Heart left ventricle (tissue), 16 donors: ENCODE data around the gene PLIN5. TPM values are rescaled to one million over a fixed set of nuclear protein-coding genes. Genes with fewer than 3 reads are reported as not detected.

Experiments used
- ATAC-seq, 4 donors: fragments of 200-7000 bp; cut with Tn5 transposase; one replicate each; pipeline ENCODE4 v1.9.1; 2020 to 2022; ENCODE audit warnings: moderate library complexity in 4 of 4, mild to moderate bottlenecking in 3 of 4, moderate number of reproducible peaks in 1 of 4
- DNase-seq, 5 donors: peaks; one replicate each; pipeline ENCODE4 v3.0.0-alpha.2; 2020
- H3K27ac ChIP-seq, 12 donors: fragments of 200-600 bp; sonication (generic) in 4 of 12; one replicate each; pipeline versions ENCODE4 v1.5.0 to v1.8.0; 2016 to 2022; ENCODE audit warnings: mild to moderate bottlenecking in 2 of 12
- H3K27me3 ChIP-seq, 9 donors: fragments of 200-600 bp; sonication (generic) in 2 of 9; one replicate each; pipeline versions ENCODE4 v1.5.1 to v1.8.0; 2016 to 2022; ENCODE audit warnings: mild to moderate bottlenecking in 3 of 9
- H3K36me3 ChIP-seq, 9 donors: fragments of 200-600 bp; sonication (generic) in 2 of 9; one replicate each; pipeline versions ENCODE4 v1.5.0 to v1.8.0; 2018 to 2022; ENCODE audit warnings: mild to moderate bottlenecking in 2 of 9
- H3K4me1 ChIP-seq, 12 donors: fragments of 200-600 bp; sonication (generic) in 4 of 12; one replicate each; pipeline versions ENCODE4 v1.5.0 to v1.8.0; 2016 to 2022; ENCODE audit warnings: mild to moderate bottlenecking in 3 of 12
- H3K4me3 ChIP-seq, 12 donors: fragments of 200-600 bp; sonication (generic) in 4 of 12; one replicate each; pipeline versions ENCODE4 v1.5.0 to v1.8.0; 2017 to 2022; ENCODE audit warnings: mild to moderate bottlenecking in 9 of 12, moderate library complexity in 4 of 12
- H3K9me3 ChIP-seq, 12 donors: fragments of 200-600 bp; sonication (generic) in 4 of 12; one replicate each; pipeline versions ENCODE4 v1.5.0 to v1.8.0; 2016 to 2022; ENCODE audit warnings: mild to moderate bottlenecking in 1 of 12
- POLR2A ChIP-seq, 2 donors: fragments of 450-650 bp; IDR thresholded peaks; one replicate each; pipeline ENCODE4 v1.6.1; 2017; ENCODE audit warnings: antibody characterized with exemption in 2 of 2, mild to moderate bottlenecking in 2 of 2, moderate library complexity in 2 of 2
- WGBS, 4 donors: extraction: QIAGEN DNeasy Blood & Tissue Kit in 2 of 4; methylation state at CpG; one replicate each; pipeline versions ENCODE4 v1.1.5 to v1.1.7; 2013 to 2018; 5-methylcytosine and 5-hydroxymethylcytosine counted together
- intact Hi-C, 10 donors: fragments of 100-400 bp; cut with DNase I; formaldehyde crosslinking; loops; one replicate each; pipeline versions ENCODE4 v1.11.1 to v1.14.2; 2022
- polyA plus RNA-seq, 2 donors: library from polyadenylated mRNA; stranded (reverse); fragments of 200-250 nt; gene quantifications; one replicate each; pipeline ENCODE4 v1.2.3, GENCODE V29; 2013
- total RNA-seq, 9 donors: library from RNA; depleted of rRNA in 2 of 9; stranded (reverse); fragments of >200 nt in 2 of 9; fragmentation: NEBNext Ultra II Directional in 3 of 9; extraction: Animal tissue kit (Norgen Biotek cat#: 25700) in 3 of 9; gene quantifications; one replicate each; pipeline versions ENCODE4 v1.1.0 to v1.2.4, GENCODE V29; 2016 to 2023
- TF ChIP-seq, protein P1 (sequence below), 12 donors: fragments of 200-600 bp; sonication (generic) in 4 of 12; IDR thresholded peaks; one replicate each; pipeline versions ENCODE4 v1.5.0 to v1.8.0; 2018 to 2022; ENCODE audit warnings: antibody characterized with exemption in 12 of 12, mild to moderate bottlenecking in 5 of 12
- donor health status: ischemic (EF 13 %, LVEDD 7.1; RV severe dilation, severe dysfunction).
- donor health status: healthy with polysubstance abuse.
- donor health status: DM: no; HTN: yes; CAD: no.
- donor health status: DM: no; HTN: no; CAD: no.
- donor health status: ischemic (EF 25% LVEDD 6.9; RV normal size, moderate dysfunction).
- donor health status: ischemic (EF 25% LVEDD 5.7; RV mildly dilated, moderate dysfunction).
- donor health status: healthy.
- donor health status: DM: yes; HTN: yes; CAD: no.
- donor health status: ischemic (EF 35%, LVEDD 5.7; RV mildly dilated, moderate dysfunction).
- donor health status: nonischemic (EF 11% LVEDD 7.7; RV severe dilation, severe dysfunction).
- donor health status: DM: yes; HTN: yes; CAD: no.
- donor health status: PGD.
- donor health status: ischemic (EF 29% LVEDD 5.4; RV normal size, mild dysfunction).
- donor health status: nonischemic (EF 23%, LVEDD 6.1; RV moderate dilation, normal function).

Gene PLIN5
- total and polyA plus RNA-seq, 11 donors = 17.5 to 88.6 (median 42.7) TPM

DNA sequence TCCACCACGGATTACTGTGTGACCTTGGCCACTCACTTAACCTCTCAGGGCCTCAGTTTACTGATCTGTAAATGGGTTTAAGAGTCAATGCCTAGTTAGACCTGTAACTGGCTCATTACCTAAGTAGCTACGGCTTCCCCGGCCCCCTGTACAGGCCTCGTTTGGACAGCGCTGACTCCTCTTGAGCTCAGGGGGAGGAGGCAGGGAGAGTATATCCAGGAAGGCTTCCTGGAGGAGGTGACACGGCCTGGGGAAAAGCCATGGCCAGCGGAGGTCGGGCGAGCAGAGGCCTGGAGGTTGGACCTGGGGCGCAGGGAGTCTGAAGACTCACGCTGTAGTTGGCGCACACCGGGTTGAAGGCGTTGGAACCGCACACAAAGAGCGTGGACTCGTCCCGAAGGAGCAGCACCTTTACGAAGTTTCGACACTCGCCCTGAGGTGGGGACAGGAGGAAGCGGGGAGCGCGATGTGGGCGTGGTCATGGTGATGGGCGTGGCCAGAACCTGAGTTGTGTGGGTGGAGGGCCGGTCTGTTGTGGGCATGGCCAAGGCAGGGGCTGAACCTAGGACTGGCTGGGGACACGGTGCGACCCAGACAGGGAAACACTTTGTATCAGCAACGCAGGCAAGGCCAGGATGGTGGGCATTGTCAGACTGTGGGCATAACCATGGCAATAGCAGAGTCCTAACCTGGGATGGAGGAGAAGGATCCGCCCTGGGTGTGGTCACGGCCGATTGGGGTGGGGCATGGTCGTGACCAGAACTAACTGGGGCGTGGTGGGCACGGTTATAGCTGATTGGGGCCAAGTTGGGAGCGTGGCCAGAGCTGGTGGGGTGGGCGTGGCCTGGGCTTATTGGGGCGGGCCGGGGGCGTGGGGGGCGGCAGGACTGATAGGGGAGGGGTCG lies 20.9 kb upstream of the PLIN5 start:
- DNase-seq (no peak), ATAC-seq (no peak)
- Histone ChIP-seq H3K27ac (no peak overlapping the region), H3K4me3 (no peak overlapping the region), H3K9me3 (no peaks in the 10 kb centered on the region), H3K27me3 (no peaks in the 10 kb centered on the region), H3K36me3 (peaks cover 0 to 27% (median 13%) of the 10 kb centered on the region in 9 donors), H3K4me1 (peaks cover 0 to 24% (median 3%) of the 10 kb centered on the region in 12 donors)
- TF ChIP-seq, protein P1, sequence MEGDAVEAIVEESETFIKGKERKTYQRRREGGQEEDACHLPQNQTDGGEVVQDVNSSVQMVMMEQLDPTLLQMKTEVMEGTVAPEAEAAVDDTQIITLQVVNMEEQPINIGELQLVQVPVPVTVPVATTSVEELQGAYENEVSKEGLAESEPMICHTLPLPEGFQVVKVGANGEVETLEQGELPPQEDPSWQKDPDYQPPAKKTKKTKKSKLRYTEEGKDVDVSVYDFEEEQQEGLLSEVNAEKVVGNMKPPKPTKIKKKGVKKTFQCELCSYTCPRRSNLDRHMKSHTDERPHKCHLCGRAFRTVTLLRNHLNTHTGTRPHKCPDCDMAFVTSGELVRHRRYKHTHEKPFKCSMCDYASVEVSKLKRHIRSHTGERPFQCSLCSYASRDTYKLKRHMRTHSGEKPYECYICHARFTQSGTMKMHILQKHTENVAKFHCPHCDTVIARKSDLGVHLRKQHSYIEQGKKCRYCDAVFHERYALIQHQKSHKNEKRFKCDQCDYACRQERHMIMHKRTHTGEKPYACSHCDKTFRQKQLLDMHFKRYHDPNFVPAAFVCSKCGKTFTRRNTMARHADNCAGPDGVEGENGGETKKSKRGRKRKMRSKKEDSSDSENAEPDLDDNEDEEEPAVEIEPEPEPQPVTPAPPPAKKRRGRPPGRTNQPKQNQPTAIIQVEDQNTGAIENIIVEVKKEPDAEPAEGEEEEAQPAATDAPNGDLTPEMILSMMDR (IDR thresholded peaks at IDR 0.05) = no peak
- TF ChIP-seq POLR2A (IDR thresholded peaks at IDR 0.05) = no peak
- intact Hi-C loops = loop anchor here in 8 of 10 donors (5.0 kb wide), 1 partner anchor 81 kb away; the partner anchor contains the start of gene TNFAIP8L1 (in 8 of the 8)
- WGBS, 4 donors = 78 to 81% (median 79%) methylated on average over 43 of the region's 43 CpGs

DNA sequence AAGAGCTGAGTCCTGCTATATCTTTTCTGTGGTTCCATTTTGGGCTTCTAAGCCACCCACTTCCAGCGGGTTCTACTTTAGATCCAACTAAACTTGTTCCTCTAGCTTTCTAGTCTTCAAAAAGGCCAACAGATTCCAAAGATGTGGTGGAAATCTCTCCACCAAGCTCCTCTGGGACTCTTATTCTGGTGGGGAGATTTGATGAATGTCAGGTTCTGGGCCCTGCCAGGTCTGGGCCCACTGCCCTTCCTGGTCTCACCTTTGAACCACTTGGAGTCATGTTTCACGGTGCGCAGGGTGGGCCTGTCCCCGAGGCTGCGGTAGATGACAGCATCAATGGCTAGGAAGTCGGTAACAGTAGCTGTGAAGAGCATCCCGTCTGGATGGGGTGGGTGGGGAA lies 19.7 kb upstream of the PLIN5 start:
- peaks cover 0 to 39% (median 25%) of the 10 kb centered on the region in 9 donors for H3K36me3 ChIP-seq
- 64 to 87% (median 79%) methylated on average over 4 to 7 of the region's 7 CpGs for WGBS, 4 donors
- intact Hi-C loops = loop anchor here in 8 of 10 donors (5.0 kb wide), 1 partner anchor 83 kb away; the partner anchor contains the start of gene TNFAIP8L1 (in 8 of the 8)
- no peaks in the 10 kb centered on the region for H3K27me3 ChIP-seq
- no peak for ATAC-seq
- no peaks in the 10 kb centered on the region for H3K9me3 ChIP-seq
- H3K4me1 ChIP-seq = peaks cover 0 to 17% (median 3%) of the 10 kb centered on the region in 12 donors
- no peak for DNase-seq
- H3K4me3 ChIP-seq = no peak overlapping the region
- no peak for TF ChIP-seq POLR2A (IDR thresholded peaks at IDR 0.05)
- TF ChIP-seq, protein P1 (IDR thresholded peaks at IDR 0.05) = no peak
- no peak overlapping the region for H3K27ac ChIP-seq

DNA sequence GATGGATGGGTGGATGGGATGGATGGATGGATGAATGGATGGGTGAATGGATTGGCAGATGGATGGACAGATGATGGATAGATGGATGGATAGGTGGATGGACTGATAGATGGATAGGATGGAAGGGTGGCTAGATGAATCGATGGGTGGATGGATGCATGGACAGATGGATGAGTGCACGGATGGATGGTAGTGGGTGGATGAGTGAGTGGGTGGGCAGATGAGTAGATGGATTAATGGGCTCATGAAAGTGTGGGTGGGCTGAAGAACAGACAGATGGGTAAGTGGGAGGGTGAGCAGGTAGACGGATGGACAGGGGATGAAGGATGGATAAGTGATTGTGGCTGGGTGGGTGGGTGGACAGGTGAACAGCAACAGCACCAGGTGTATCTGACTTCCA lies 18.8 kb upstream of the PLIN5 start:
- no peak for TF ChIP-seq POLR2A (IDR thresholded peaks at IDR 0.05)
- TF ChIP-seq, protein P1 (IDR thresholded peaks at IDR 0.05) = no peak
- no peak for ATAC-seq
- 60 to 82% (median 73%) methylated on average over 3 of the region's 3 CpGs for WGBS, 4 donors
- no peak overlapping the region for H3K4me3 ChIP-seq
- peaks cover 0 to 42% (median 28%) of the 10 kb centered on the region in 9 donors for H3K36me3 ChIP-seq
- intact Hi-C loops = no loop called here
- no peaks in the 10 kb centered on the region for H3K9me3 ChIP-seq
- H3K27me3 ChIP-seq = no peaks in the 10 kb centered on the region
- DNase-seq = no peak
- no peak overlapping the region for H3K27ac ChIP-seq
- peaks cover 0 to 15% (median 3%) of the 10 kb centered on the region in 12 donors for H3K4me1 ChIP-seq

DNA sequence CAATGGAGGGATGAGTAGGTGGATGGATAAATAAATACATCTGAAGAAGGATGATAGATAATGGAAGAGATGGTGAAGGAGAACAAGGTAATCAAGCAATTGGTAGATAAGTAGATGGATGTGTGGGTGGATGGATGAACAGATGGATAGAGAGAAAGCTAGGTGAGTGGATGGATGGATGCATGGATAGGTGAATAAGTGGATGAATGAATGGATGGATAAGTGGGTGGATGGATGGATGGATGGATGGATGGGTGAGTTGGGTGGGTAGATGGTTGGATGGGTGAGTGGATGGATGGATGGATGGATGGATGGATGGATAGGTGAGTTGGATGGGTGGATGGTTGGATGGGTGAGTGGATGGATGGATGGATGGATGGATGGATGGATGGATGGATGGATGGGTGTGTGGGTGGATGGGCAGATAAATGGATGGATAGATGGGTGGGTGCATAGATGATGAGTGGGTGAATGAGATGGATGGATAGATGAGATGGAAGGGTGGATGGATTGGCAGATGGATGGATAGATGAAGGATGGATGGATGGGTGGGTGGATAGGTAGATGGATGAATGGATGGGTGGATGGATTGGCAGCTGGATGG lies 18.2 kb upstream of the PLIN5 start:
- Histone ChIP-seq H3K27me3 (no peaks in the 10 kb centered on the region), H3K27ac (no peak overlapping the region), H3K9me3 (no peaks in the 10 kb centered on the region), H3K4me3 (no peak overlapping the region), H3K4me1 (peaks cover 0 to 13% (median 2%) of the 10 kb centered on the region in 12 donors), H3K36me3 (peaks cover 0 to 44% (median 34%) of the 10 kb centered on the region in 9 donors)
- ATAC-seq = no peak
- TF ChIP-seq, protein P1 (IDR thresholded peaks at IDR 0.05) = no peak
- no peak for TF ChIP-seq POLR2A (IDR thresholded peaks at IDR 0.05)
- no peak for DNase-seq
- intact Hi-C loops = no loop called here
